Keratinocyte (primary cell): ENCODE results near the gene GATA5. TPM values are rescaled to one million over a fixed set of nuclear protein-coding genes. Genes with fewer than 3 reads are reported as not detected.
A peak's percentile ranks its signal among the peaks of the same experiment; 100 is the strongest.

Source experiments
- DNase-seq: peaks from one replicate; pipeline ENCODE4 v3.0.0-alpha.2; 2011; ENCODE audit warnings: low read depth, missing footprints, low spot score
- FAIRE-seq: peaks from 2 replicates; lab custom pipeline; 2011; peaks lifted over from hg19 to GRCh38; lab: Jason Lieb, UNC
- H2AFZ ChIP-seq: 2 replicates; pipeline ENCODE4 v1.6.0; 2012; ENCODE audit warnings: low read length, control low read depth, inconsistent platforms; ENCODE audit not compliant: control insufficient read depth
- H3K27ac ChIP-seq: 2 replicates; pipeline ENCODE4 v1.5.1; 2011; ENCODE audit warnings: low read length; ENCODE audit not compliant: control insufficient read depth, insufficient read depth
- H3K27me3 ChIP-seq: 3 replicates; pipeline ENCODE4 v1.6.0; 2011; ENCODE audit warnings: low read length; ENCODE audit not compliant: control insufficient read depth, insufficient read depth; ENCODE audit errors: extremely low read depth
- H3K36me3 ChIP-seq, 2 experiments: 2 replicates in 1 of 2; 3 replicates in 1 of 2; pipeline ENCODE4 v1.5.1; 2011; ENCODE audit warnings: low read length in 2 of 2, mild to moderate bottlenecking in 1 of 2; ENCODE audit not compliant: control insufficient read depth in 2 of 2, insufficient read depth in 2 of 2; ENCODE audit errors: extremely low read depth in 1 of 2
- H3K4me1 ChIP-seq: 3 replicates; pipeline ENCODE4 v1.5.1; 2011; ENCODE audit warnings: low read length; ENCODE audit not compliant: control insufficient read depth, insufficient read depth; ENCODE audit errors: extremely low read depth
- H3K4me2 ChIP-seq: 3 replicates; pipeline ENCODE4 v1.6.0; 2011; ENCODE audit warnings: low read depth, low read length; ENCODE audit not compliant: control insufficient read depth, insufficient read depth; ENCODE audit errors: extremely low read depth
- H3K4me3 ChIP-seq, 3 experiments: fragments of 200-600 bp in 1 of 3; sonication (generic) in 1 of 3; 2 replicates in 2 of 3; 3 replicates in 1 of 3; pipeline ENCODE4 v1.5.1; 2011 to 2016; ENCODE audit warnings: low read length in 3 of 3, mild to moderate bottlenecking in 3 of 3, control low read depth in 2 of 3, inconsistent platforms in 1 of 3, low read depth in 1 of 3, mixed read lengths in 1 of 3, mixed run types in 1 of 3, moderate library complexity in 1 of 3; ENCODE audit not compliant: control insufficient read depth in 2 of 3, insufficient read depth in 2 of 3; ENCODE audit errors: extremely low read depth in 1 of 3
- H3K79me2 ChIP-seq: 2 replicates; pipeline ENCODE4 v1.6.0; 2012; ENCODE audit warnings: low read length; ENCODE audit not compliant: control insufficient read depth, insufficient read depth
- H3K9ac ChIP-seq: 3 replicates; pipeline ENCODE4 v1.6.0; 2011; ENCODE audit warnings: low read length; ENCODE audit not compliant: control insufficient read depth, insufficient read depth; ENCODE audit errors: extremely low read depth
- H3K9me1 ChIP-seq: 3 replicates; pipeline ENCODE4 v1.6.0; 2011; ENCODE audit warnings: low read length; ENCODE audit not compliant: control insufficient read depth, insufficient read depth; ENCODE audit errors: extremely low read depth
- H3K9me3 ChIP-seq: 2 replicates; pipeline ENCODE4 v1.5.1; 2012; ENCODE audit warnings: low read depth, low read length; ENCODE audit not compliant: control insufficient read depth
- H4K20me1 ChIP-seq: 3 replicates; pipeline ENCODE4 v1.6.0; 2011; ENCODE audit warnings: low read length; ENCODE audit not compliant: control insufficient read depth, insufficient read depth; ENCODE audit errors: extremely low read depth
- CTCF ChIP-seq, 3 experiments: IDR thresholded peaks in 1 of 3; conservative IDR thresholded peaks in 1 of 3; optimal IDR thresholded peaks in 1 of 3; 2 replicates in 2 of 3; 3 replicates in 1 of 3; pipeline versions ENCODE3 to v1.5.1; 2011; ENCODE audit warnings: low read length in 3 of 3, mild to moderate bottlenecking in 3 of 3, moderate library complexity in 2 of 3, control low read depth in 1 of 3, inconsistent platforms in 1 of 3; ENCODE audit not compliant: insufficient read depth in 2 of 3; ENCODE audit errors: extremely low read depth in 1 of 3
- EZH2 ChIP-seq: IDR thresholded peaks from one replicate; pipeline ENCODE4 v1.6.1; 2012; ENCODE audit warnings: inconsistent platforms, mild to moderate bottlenecking, low read length, moderate library complexity
- dilution Hi-C: fragments of 300-500 bp; cut with MboI; formaldehyde crosslinking; loops from one replicate; pipeline ENCODE4 v1.7.0; 2020; ENCODE audit warnings: low sequenced_read_pairs; ENCODE audit not compliant: extremely low pct_ligation_motif_present
- polyA plus RNA-seq, 5 experiments: library from polyadenylated mRNA; depleted of rRNA in 3 of 5; stranded (reverse) in 3 of 5; stranded (forward) in 1 of 5; unstranded in 1 of 5; fragments of >200 nt; gene quantifications; 1 replicate in 1 of 5; 2 replicates in 3 of 5; 3 replicates in 1 of 5; pipeline versions ENCODE4 v1.2.1 to v1.2.3, GENCODE V29; 2011 to 2012; ENCODE audit warnings: missing spikeins in 2 of 5, low read depth in 1 of 5, low replicate concordance in 1 of 5

GATA5 gene
- polyA plus RNA-seq, 1 donor (not counting 4 experiments of a cell fraction or from before 2014, with no cell fraction given): not detected

- Histone ChIP-seq H3K9ac (no peak overlapping the region), H3K9me1 (no peaks in the 10 kb centered on the region), H3K4me3 (no peak overlapping the region), H2AFZ (no peak overlapping the region), H3K27me3 (peaks cover 12% of the 10 kb centered on the region), H4K20me1 (no peaks in the 10 kb centered on the region), H3K4me1 (peaks cover 20% of the 10 kb centered on the region), H3K36me3 (no peaks in the 10 kb centered on the region), H3K79me2 (no peaks in the 10 kb centered on the region), H3K4me2 (no peak overlapping the region), H3K27ac (no peak overlapping the region), H3K9me3 (no peaks in the 10 kb centered on the region)
- DNase-seq (no peak), FAIRE-seq (no peak)
- dilution Hi-C loops: no loop called here
- TF ChIP-seq CTCF (optimal IDR thresholded peaks at IDR 0.05 in 1 of 3, IDR thresholded peaks at IDR 0.05 in 1 of 3, conservative IDR thresholded peaks at IDR 0.05 in 1 of 3; ENCODE audit: extremely low read depth in 1 of 3, insufficient read depth in 2 of 3, low read length in 3 of 3) (no peak), EZH2 (no peak)
Measured at GRCh38 chr20:62498874-62499273, 23.1 kb upstream of the GATA5 start.

GRCh38 chr20:62496568-62497218 lies 20.9 kb upstream of the GATA5 start:
- Histone ChIP-seq H3K27me3 (peaks cover 9% of the 10 kb centered on the region), H3K79me2 (no peaks in the 10 kb centered on the region), H3K9me1 (no peaks in the 10 kb centered on the region), H3K4me3 (no peak overlapping the region), H3K9ac (no peak overlapping the region), H2AFZ (no peak overlapping the region), H3K4me1 (peaks cover 14% of the 10 kb centered on the region), H3K9me3 (no peaks in the 10 kb centered on the region), H3K36me3 (no peaks in the 10 kb centered on the region), H4K20me1 (no peaks in the 10 kb centered on the region), H3K27ac (no peak overlapping the region), H3K4me2 (no peak overlapping the region)
- TF ChIP-seq EZH2: no peak
- peak in 2 of 3 experiments; percentile 73 to 77 for TF ChIP-seq CTCF (optimal IDR thresholded peaks at IDR 0.05 in 1 of 3, IDR thresholded peaks at IDR 0.05 in 1 of 3, conservative IDR thresholded peaks at IDR 0.05 in 1 of 3; ENCODE audit: extremely low read depth in 1 of 3, insufficient read depth in 2 of 3, low read length in 3 of 3)
- dilution Hi-C loops: no loop called here
- DNase-seq (no peak), FAIRE-seq (no peak)
